BLaER1 (cell line): ENCODE data around the gene SLIT3.

ENCODE experiments used
- H3K27ac ChIP-seq: shearing (Covaris generic); formaldehyde crosslinking; 2 replicates; pipeline ENCODE4 v1.8.1; 2022
- H3K27me3 ChIP-seq: shearing (Covaris generic); formaldehyde crosslinking; 2 replicates; pipeline ENCODE4 v1.8.1; 2022
- H3K36me3 ChIP-seq: shearing (Covaris generic); formaldehyde crosslinking; 2 replicates; pipeline ENCODE4 v1.8.1; 2022
- H3K4me1 ChIP-seq: shearing (Covaris generic); formaldehyde crosslinking; 2 replicates; pipeline ENCODE4 v1.8.1; 2022
- H3K4me2 ChIP-seq: shearing (Covaris generic); formaldehyde crosslinking; 2 replicates; pipeline ENCODE4 v1.8.1; 2022
- H3K4me3 ChIP-seq: shearing (Covaris generic); formaldehyde crosslinking; 2 replicates; pipeline ENCODE4 v1.8.1; 2022
- H3K9ac ChIP-seq: shearing (Covaris generic); formaldehyde crosslinking; 2 replicates; pipeline ENCODE4 v1.8.1; 2022
- H3K9me3 ChIP-seq: shearing (Covaris generic); formaldehyde crosslinking; 2 replicates; pipeline ENCODE4 v1.8.1; 2022
- H4K20me1 ChIP-seq: shearing (Covaris generic); formaldehyde crosslinking; 2 replicates; pipeline ENCODE4 v1.8.1; 2022
- Cebpa-rat ChIP-seq: shearing (Covaris generic); IDR thresholded peaks from 2 replicates; pipeline ENCODE4 v1.8.1; 2022

Gene SLIT3

GRCh38 chr5:169168280-169168679 lies 132.7 kb downstream of the SLIT3 start:
- no peak overlapping the region for H3K4me2 ChIP-seq
- no peak overlapping the region for H3K27ac ChIP-seq
- H3K27me3 ChIP-seq, result no peaks in the 10 kb centered on the region
- H3K36me3 ChIP-seq, result no peaks in the 10 kb centered on the region
- no peak overlapping the region for H3K9ac ChIP-seq
- H3K9me3 ChIP-seq, result no peaks in the 10 kb centered on the region
- no peak overlapping the region for H3K4me3 ChIP-seq
- no peaks in the 10 kb centered on the region for H3K4me1 ChIP-seq
- TF ChIP-seq Cebpa-rat, result no peak
- H4K20me1 ChIP-seq, result no peaks in the 10 kb centered on the region

- Histone ChIP-seq H3K27me3 (no peaks in the 10 kb centered on the region), H3K27ac (no peak overlapping the region), H4K20me1 (no peaks in the 10 kb centered on the region), H3K4me2 (no peak overlapping the region), H3K4me3 (no peak overlapping the region), H3K4me1 (no peaks in the 10 kb centered on the region), H3K36me3 (no peaks in the 10 kb centered on the region), H3K9ac (no peak overlapping the region), H3K9me3 (no peaks in the 10 kb centered on the region)
- TF ChIP-seq Cebpa-rat, result no peak
Measured at GRCh38 chr5:169166078-169166477, 134.9 kb downstream of the SLIT3 start.

DNA sequence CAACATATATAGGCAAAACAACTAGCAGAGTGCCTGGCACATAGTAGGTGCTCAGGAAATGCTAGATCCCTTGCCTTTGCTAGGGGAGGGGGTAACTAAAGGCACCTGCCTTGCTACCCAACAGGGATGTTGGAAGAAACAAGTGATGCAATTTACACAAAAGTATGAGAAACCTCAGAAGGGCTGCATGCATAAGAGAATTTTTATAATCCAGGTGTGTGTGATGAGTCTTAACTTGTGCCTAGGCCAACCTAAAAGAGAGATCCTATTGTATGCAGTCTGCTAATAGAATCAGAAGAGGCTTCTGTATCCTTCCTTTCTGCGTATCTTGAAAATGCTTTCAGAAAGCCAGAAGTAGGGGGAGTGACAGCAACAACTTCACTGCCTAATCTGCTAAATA lies 135.9 kb downstream of the SLIT3 start:
- Histone ChIP-seq H4K20me1 (no peaks in the 10 kb centered on the region), H3K27ac (no peak overlapping the region), H3K36me3 (no peaks in the 10 kb centered on the region), H3K9me3 (peaks cover 6% of the 10 kb centered on the region; the same call in 1 of the 2 replicates), H3K4me2 (no peak overlapping the region), H3K4me3 (no peak overlapping the region), H3K9ac (no peak overlapping the region), H3K27me3 (no peaks in the 10 kb centered on the region), H3K4me1 (no peaks in the 10 kb centered on the region)
- no peak for TF ChIP-seq Cebpa-rat

DNA sequence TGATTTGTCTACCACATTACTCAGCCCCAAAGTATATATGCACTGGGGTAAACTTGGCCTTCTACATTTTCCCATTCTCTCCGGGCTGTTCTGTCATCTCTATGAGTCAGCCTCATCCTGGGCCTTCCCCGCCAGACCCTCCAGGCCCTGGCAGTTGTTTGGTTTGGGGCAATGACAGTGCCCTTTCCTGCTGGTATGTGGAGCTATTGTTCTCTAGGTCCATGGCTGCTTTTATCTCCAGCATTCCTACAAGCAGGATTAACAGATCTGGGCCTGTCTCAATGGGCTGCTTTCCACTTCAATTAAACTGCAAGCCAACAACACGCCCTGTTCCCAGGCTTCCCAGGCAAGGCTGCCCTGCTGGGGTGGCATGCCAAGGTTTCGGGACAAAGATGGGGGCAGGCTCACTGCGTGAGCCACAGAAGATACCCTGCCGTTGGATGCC lies 136.4 kb downstream of the SLIT3 start:
- no peaks in the 10 kb centered on the region for H3K4me1 ChIP-seq
- H3K9ac ChIP-seq, result no peak overlapping the region
- H3K4me3 ChIP-seq, result no peak overlapping the region
- no peak overlapping the region for H3K4me2 ChIP-seq
- H3K9me3 ChIP-seq, result peaks cover 9% of the 10 kb centered on the region
- TF ChIP-seq Cebpa-rat, result no peak
- H3K36me3 ChIP-seq, result no peaks in the 10 kb centered on the region
- no peaks in the 10 kb centered on the region for H3K27me3 ChIP-seq
- no peaks in the 10 kb centered on the region for H4K20me1 ChIP-seq
- no peak overlapping the region for H3K27ac ChIP-seq

DNA sequence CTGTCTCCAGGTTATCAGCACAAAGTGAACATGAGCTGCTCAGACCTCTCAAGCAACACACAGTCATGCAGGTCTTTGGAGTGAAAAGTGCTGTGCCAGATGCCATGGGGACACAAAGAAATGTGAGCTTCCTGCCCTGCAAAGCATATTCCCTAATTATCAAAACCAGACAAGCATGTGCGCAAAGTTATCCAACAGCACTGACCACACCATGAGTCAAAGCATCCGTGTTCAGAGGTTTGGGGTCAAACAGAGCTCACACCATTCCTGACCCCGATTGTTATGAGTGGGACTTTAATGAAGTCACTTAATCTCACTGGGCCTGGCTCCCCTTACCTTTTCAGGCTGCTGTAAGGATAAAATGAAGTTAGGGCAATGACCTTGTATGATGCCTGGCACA lies 138.5 kb downstream of the SLIT3 start:
- H3K4me2 ChIP-seq, result no peak overlapping the region
- no peak overlapping the region for H3K4me3 ChIP-seq
- no peaks in the 10 kb centered on the region for H3K36me3 ChIP-seq
- no peak for TF ChIP-seq Cebpa-rat
- H4K20me1 ChIP-seq, result no peaks in the 10 kb centered on the region
- peaks cover 27% of the 10 kb centered on the region for H3K9me3 ChIP-seq
- no peak overlapping the region for H3K9ac ChIP-seq
- H3K27ac ChIP-seq, result no peak overlapping the region
- no peaks in the 10 kb centered on the region for H3K4me1 ChIP-seq
- H3K27me3 ChIP-seq, result no peaks in the 10 kb centered on the region

DNA sequence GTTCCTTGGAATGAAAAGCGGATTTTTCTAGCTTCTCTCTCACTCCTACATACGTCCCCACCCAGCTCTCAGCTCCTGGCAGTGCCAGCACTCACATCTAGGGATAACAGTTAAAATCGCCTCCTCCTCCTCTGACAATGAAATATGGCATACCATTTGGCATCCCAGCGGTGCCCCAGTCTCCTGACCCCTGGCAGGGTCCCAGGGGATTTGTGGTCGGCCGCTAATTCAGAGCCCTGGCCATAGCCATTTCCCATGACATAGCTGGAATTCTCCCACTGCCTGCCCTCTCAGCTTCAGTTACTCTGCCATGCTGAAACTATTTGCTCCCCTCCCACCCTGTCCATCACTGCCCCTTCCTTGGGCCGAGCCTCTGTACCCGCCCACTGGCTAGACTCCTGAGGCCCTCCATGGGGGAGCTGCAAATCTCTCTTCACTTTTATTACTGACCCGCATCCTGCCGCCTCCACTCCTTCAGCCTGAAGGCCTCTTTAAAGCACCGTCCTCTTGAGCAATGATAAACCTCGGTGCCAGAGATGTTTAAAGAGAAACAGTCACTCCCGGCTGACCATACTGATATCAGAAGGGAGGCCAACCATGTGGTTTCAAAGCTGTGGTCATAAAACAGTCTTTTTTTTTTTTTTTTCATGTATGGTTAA lies 139.8 kb downstream of the SLIT3 start:
- Histone ChIP-seq H3K9me3 (peaks cover 27% of the 10 kb centered on the region), H3K4me3 (no peak overlapping the region), H3K36me3 (no peaks in the 10 kb centered on the region), H3K4me2 (no peak overlapping the region), H3K27ac (no peak overlapping the region), H4K20me1 (no peaks in the 10 kb centered on the region), H3K27me3 (no peaks in the 10 kb centered on the region), H3K9ac (no peak overlapping the region), H3K4me1 (no peaks in the 10 kb centered on the region)
- TF ChIP-seq Cebpa-rat, result no peak

- no peak overlapping the region for H3K4me2 ChIP-seq
- no peak overlapping the region for H3K9ac ChIP-seq
- H3K36me3 ChIP-seq, result no peaks in the 10 kb centered on the region
- no peaks in the 10 kb centered on the region for H3K4me1 ChIP-seq
- no peak overlapping the region for H3K27ac ChIP-seq
- H3K27me3 ChIP-seq, result no peaks in the 10 kb centered on the region
- H3K9me3 ChIP-seq, result peaks cover 27% of the 10 kb centered on the region
- no peak for TF ChIP-seq Cebpa-rat
- no peak overlapping the region for H3K4me3 ChIP-seq
- H4K20me1 ChIP-seq, result no peaks in the 10 kb centered on the region
Measured at GRCh38 chr5:169160405-169160901, 140.5 kb downstream of the SLIT3 start.

DNA sequence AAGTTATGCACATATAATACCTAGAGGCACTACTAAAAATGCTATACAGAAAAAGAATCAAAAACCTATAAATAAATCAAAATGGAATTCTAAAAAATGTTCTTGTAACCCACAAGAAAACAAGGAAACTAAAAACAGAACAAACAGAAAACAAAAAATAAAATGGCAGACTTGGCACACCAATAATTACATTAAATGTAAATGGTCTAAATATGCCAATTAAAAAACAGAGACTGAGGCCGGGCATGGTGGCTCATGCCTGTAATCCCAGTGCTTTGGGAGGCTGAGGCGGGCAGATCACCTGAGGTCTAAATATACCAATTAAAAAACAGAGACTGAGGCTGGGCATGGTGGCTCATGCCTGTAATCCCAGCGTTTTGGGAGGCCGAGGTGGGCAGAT lies 142.2 kb downstream of the SLIT3 start:
- Histone ChIP-seq H3K36me3 (no peaks in the 10 kb centered on the region), H3K9me3 (peaks cover 27% of the 10 kb centered on the region), H3K27ac (no peak overlapping the region), H3K4me3 (no peak overlapping the region), H3K4me2 (no peak overlapping the region), H3K9ac (no peak overlapping the region), H4K20me1 (no peaks in the 10 kb centered on the region), H3K4me1 (no peaks in the 10 kb centered on the region), H3K27me3 (no peaks in the 10 kb centered on the region)
- no peak for TF ChIP-seq Cebpa-rat

GRCh38 chr5:169157064-169157463 lies 143.9 kb downstream of the SLIT3 start:
- Histone ChIP-seq H3K36me3 (no peaks in the 10 kb centered on the region), H3K4me1 (no peaks in the 10 kb centered on the region), H3K4me3 (no peak overlapping the region), H3K27me3 (no peaks in the 10 kb centered on the region), H4K20me1 (no peaks in the 10 kb centered on the region), H3K27ac (no peak overlapping the region), H3K4me2 (no peak overlapping the region), H3K9ac (no peak overlapping the region), H3K9me3 (peaks cover 27% of the 10 kb centered on the region)
- no peak for TF ChIP-seq Cebpa-rat

GRCh38 chr5:169154679-169155078 lies 146.3 kb downstream of the SLIT3 start:
- no peak overlapping the region for H3K27ac ChIP-seq
- no peaks in the 10 kb centered on the region for H3K27me3 ChIP-seq
- H3K4me3 ChIP-seq, result no peak overlapping the region
- no peaks in the 10 kb centered on the region for H3K36me3 ChIP-seq
- no peak overlapping the region for H3K4me2 ChIP-seq
- peaks cover 20% of the 10 kb centered on the region for H3K9me3 ChIP-seq
- TF ChIP-seq Cebpa-rat, result no peak
- no peaks in the 10 kb centered on the region for H3K4me1 ChIP-seq
- no peak overlapping the region for H3K9ac ChIP-seq
- no peaks in the 10 kb centered on the region for H4K20me1 ChIP-seq

GRCh38 chr5:169153405-169153804 lies 147.5 kb downstream of the SLIT3 start:
- no peak for TF ChIP-seq Cebpa-rat

More at GRCh38 chr5:169153405-169153804, 147.5 kb downstream of the SLIT3 start:
- no peak overlapping the region for H3K27ac ChIP-seq
- peaks cover 7% of the 10 kb centered on the region for H3K9me3 ChIP-seq
- no peak overlapping the region for H3K9ac ChIP-seq
- no peak overlapping the region for H3K4me3 ChIP-seq
- no peak overlapping the region for H3K4me2 ChIP-seq
- no peaks in the 10 kb centered on the region for H4K20me1 ChIP-seq
- H3K36me3 ChIP-seq, result no peaks in the 10 kb centered on the region
- no peaks in the 10 kb centered on the region for H3K27me3 ChIP-seq
- no peaks in the 10 kb centered on the region for H3K4me1 ChIP-seq
